Right atrium auricular region (tissue), 2 donors: Measurements from ENCODE around the gene LHFPL6. TPM values are rescaled to one million over a fixed set of nuclear protein-coding genes. Genes with fewer than 3 reads are reported as not detected.

Source experiments
- DNase-seq: peaks from one replicate; pipeline ENCODE4 v3.0.0-alpha.2; 2019; ENCODE audit warnings: low spot score
- H3K27ac ChIP-seq, 2 donors: fragments of 200-600 bp; sonication (generic); 1 replicate in 1 of 2; 2 replicates in 1 of 2; pipeline ENCODE4 v1.5.1; 2016 to 2019
- H3K27me3 ChIP-seq, 2 donors: fragments of 200-600 bp; sonication (generic); one replicate each; pipeline versions ENCODE4 v1.5.1 to v1.6.0; 2017 to 2019
- H3K36me3 ChIP-seq: fragments of 200-600 bp; sonication (generic); one replicate; pipeline ENCODE4 v1.5.1; 2016
- H3K4me1 ChIP-seq, 2 donors: fragments of 200-600 bp; sonication (generic); one replicate each; pipeline versions ENCODE4 v1.5.1 to v1.6.0; 2017 to 2019
- H3K4me3 ChIP-seq, 2 donors: fragments of 200-600 bp; sonication (generic); 1 replicate in 1 of 2; 2 replicates in 1 of 2; pipeline ENCODE4 v1.5.1; 2017 to 2019; ENCODE audit warnings: mild to moderate bottlenecking in 1 of 2, moderate library complexity in 1 of 2
- H3K9me3 ChIP-seq, 2 donors: fragments of 200-600 bp; sonication (generic); one replicate each; pipeline ENCODE4 v1.5.1; 2019
- CTCF ChIP-seq, 2 donors: fragments of 200-600 bp; sonication (generic); IDR thresholded peaks; one replicate each; pipeline ENCODE4 v1.5.1; 2019; ENCODE audit warnings: antibody characterized with exemption in 2 of 2
- total RNA-seq, 2 donors: library from RNA; depleted of rRNA; stranded (reverse); fragments of >200 nt; gene quantifications; one replicate each; pipeline ENCODE4 v1.1.0, GENCODE V29; 2016

The LHFPL6 gene
- total RNA-seq, 2 donors from 2014 or later, result 39.0 to 57.2 TPM

GRCh38 chr13:39385154-39385553 lies 217.8 kb downstream of the LHFPL6 start:
- peak overlapping the region; percentile 4 to 18 for H3K27ac ChIP-seq
- H3K36me3 ChIP-seq, result no peaks in the 10 kb centered on the region
- peaks cover 0 to 18% of the 10 kb centered on the region in 2 donors for H3K4me1 ChIP-seq
- no peaks in the 10 kb centered on the region for H3K9me3 ChIP-seq
- no peak overlapping the region for H3K4me3 ChIP-seq
- no peak for DNase-seq
- H3K27me3 ChIP-seq, result no peaks in the 10 kb centered on the region
- TF ChIP-seq CTCF (IDR thresholded peaks at IDR 0.05), result no peak

- no peak overlapping the region for H3K27ac ChIP-seq
- peaks cover 0 to 31% of the 10 kb centered on the region in 2 donors for H3K4me1 ChIP-seq
- H3K27me3 ChIP-seq, result no peaks in the 10 kb centered on the region
- no peak overlapping the region for H3K4me3 ChIP-seq
- H3K36me3 ChIP-seq, result no peaks in the 10 kb centered on the region
- no peak for TF ChIP-seq CTCF (IDR thresholded peaks at IDR 0.05)
- no peak for DNase-seq
- no peaks in the 10 kb centered on the region for H3K9me3 ChIP-seq
Observed at GRCh38 chr13:39381456-39381855, 221.5 kb downstream of the LHFPL6 start.

GRCh38 chr13:39379667-39380655 lies 223.0 kb downstream of the LHFPL6 start:
- H3K4me1 ChIP-seq, result peaks cover 0 to 22% of the 10 kb centered on the region in 2 donors
- no peaks in the 10 kb centered on the region for H3K36me3 ChIP-seq
- TF ChIP-seq CTCF (IDR thresholded peaks at IDR 0.05), result no peak
- H3K9me3 ChIP-seq, result no peaks in the 10 kb centered on the region
- no peak overlapping the region for H3K27ac ChIP-seq
- H3K4me3 ChIP-seq, result no peak overlapping the region
- no peak for DNase-seq
- H3K27me3 ChIP-seq, result no peaks in the 10 kb centered on the region

- no peak overlapping the region for H3K4me3 ChIP-seq
- H3K27me3 ChIP-seq, result no peaks in the 10 kb centered on the region
- H3K4me1 ChIP-seq, result peaks cover 0 to 21% of the 10 kb centered on the region in 2 donors
- H3K27ac ChIP-seq, result no peak overlapping the region
- DNase-seq, result no peak
- no peaks in the 10 kb centered on the region for H3K9me3 ChIP-seq
- TF ChIP-seq CTCF (IDR thresholded peaks at IDR 0.05), result no peak
- H3K36me3 ChIP-seq, result no peaks in the 10 kb centered on the region
Observed at GRCh38 chr13:39379118-39379517, 223.9 kb downstream of the LHFPL6 start.

- no peak for DNase-seq
- Histone ChIP-seq H3K36me3 (no peaks in the 10 kb centered on the region), H3K27ac (no peak overlapping the region), H3K4me1 (peaks cover 0 to 21% of the 10 kb centered on the region in 2 donors), H3K9me3 (no peaks in the 10 kb centered on the region), H3K4me3 (no peak overlapping the region), H3K27me3 (no peaks in the 10 kb centered on the region)
- no peak for TF ChIP-seq CTCF (IDR thresholded peaks at IDR 0.05)
Observed at GRCh38 chr13:39378306-39378705, 224.7 kb downstream of the LHFPL6 start.
